8988T (cell line): Measurements from ENCODE around the gene ARHGAP6.

Experiments used
- DNase-seq: peaks from one replicate; pipeline ENCODE4 v3.0.0; 2011

Gene ARHGAP6

GRCh38 chrX:11422525-11422857, 243.2 kb downstream of the ARHGAP6 start:
- no peak for DNase-seq

- DNase-seq, result no peak
These were observed 243.8 kb downstream of the ARHGAP6 start for GRCh38 chrX:11421805-11422524.

DNA sequence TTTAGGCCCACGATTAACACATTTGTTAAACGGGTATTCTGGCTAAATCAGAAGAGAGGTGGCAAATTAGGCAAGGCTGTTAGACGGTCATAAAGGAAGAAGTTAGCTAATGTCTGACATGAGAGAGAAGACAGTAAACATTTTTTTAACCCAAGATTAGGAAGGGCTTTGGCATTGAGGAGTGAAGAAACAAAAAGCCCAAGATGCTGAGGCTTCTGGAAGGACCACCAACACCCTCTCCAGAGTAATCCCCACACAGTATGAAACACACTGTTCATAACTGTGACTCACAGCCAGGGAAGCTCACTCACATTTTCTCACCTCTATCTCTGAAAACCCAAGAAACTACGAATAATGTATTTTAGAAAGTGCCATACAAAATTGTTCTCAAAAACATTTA, 244.9 kb downstream of the ARHGAP6 start:
- DNase-seq, result no peak

DNA sequence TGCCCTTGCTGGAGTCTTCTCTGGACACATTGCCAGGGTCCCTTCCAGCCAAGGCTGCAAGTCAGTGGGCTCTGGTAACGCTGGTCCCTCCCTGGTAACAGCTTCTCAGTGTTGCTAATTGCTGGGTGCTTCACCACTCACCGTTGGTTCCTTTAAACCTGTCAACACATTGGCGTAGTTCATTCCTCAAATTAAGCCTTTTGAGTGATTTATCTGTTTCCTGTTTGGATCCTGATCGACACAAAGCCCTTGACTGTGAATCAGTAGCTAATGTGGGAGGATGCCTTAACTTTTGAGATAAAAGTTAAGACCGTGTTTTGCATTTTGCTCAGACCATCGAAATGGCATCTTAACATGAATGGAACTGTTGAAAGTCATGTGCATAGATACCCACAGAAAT, 246.6 kb downstream of the ARHGAP6 start:
- DNase-seq, result no peak

GRCh38 chrX:11416600-11416999, 249.1 kb downstream of the ARHGAP6 start:
- no peak for DNase-seq

GRCh38 chrX:11414091-11414490, 251.6 kb downstream of the ARHGAP6 start:
- DNase-seq, result no peak

DNA sequence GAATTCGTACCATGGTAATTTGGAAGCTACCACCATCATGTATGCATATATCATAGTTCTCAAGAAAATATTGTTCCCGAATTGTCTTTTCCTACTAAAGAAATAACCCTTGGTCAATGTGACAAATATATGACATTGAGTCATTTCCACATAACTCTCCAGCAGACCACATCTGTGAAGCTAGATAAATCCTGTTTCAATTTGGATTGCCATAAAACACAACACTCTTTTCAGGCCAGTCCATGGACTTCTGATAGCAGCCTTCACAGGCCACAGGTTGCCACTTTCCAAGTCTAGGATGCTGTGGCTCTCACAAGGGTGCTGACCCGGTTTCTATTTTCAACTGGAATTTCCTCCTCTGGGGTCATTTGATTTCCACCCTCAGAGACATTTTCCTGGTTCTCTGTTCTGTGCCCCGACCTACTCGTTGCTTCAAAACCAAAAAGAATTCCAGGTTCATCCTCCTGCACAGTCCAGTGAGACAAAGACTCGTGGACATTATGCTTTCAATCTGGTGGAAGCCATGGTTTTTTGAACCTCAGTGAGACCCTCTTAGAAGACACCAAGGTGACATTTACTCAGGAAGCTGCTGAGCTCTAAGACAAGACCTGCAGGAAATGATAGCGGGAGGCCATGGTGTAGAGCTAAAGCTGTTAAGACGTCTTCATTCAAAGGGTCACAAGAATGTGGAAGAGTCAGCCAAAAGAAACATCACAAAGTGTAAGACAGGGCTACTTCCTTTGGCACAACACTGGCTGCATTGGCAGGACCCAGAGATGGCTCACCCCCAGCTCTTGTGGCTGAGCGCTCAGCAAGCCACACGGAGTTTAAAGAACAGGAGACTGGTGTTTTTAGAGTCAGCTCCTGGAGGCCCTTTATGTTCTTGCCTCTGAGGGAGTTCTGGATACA, 252.8 kb downstream of the ARHGAP6 start:
- no peak for DNase-seq

DNA sequence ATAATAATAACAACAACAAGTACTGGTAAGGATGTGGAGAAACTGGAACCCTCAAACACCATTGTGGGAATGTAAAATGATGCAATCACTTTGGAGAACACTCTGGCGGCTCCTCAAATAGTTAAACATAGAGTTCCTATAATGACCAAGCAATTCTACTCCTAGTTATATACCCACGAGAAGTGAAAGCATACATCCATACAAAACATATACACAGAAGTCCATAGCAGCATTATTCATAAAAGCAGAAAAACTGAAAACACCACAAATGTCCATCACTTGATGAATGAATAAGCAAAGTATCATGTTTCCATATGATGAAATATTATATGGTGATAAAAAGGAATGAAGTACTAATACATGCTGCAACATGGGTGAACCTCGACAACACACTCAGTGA, 255.8 kb downstream of the ARHGAP6 start:
- DNase-seq, result no peak

GRCh38 chrX:11408783-11409182, 256.9 kb downstream of the ARHGAP6 start:
- DNase-seq, result no peak

DNA sequence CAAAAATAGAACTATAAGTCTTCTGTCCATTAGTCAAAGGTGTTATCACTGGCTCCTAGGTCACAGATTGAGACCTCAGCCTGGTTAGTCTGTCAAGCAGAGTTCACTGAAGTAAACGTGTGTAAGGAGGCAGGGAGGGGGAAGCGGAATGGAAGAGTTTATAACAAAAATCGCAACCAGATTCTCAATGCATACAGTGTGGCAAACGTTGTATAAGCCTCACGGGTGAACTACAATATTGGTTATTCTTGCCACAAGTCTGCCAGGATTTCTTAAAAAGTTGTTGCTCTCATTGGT, 257.7 kb downstream of the ARHGAP6 start:
- DNase-seq, result no peak

DNA sequence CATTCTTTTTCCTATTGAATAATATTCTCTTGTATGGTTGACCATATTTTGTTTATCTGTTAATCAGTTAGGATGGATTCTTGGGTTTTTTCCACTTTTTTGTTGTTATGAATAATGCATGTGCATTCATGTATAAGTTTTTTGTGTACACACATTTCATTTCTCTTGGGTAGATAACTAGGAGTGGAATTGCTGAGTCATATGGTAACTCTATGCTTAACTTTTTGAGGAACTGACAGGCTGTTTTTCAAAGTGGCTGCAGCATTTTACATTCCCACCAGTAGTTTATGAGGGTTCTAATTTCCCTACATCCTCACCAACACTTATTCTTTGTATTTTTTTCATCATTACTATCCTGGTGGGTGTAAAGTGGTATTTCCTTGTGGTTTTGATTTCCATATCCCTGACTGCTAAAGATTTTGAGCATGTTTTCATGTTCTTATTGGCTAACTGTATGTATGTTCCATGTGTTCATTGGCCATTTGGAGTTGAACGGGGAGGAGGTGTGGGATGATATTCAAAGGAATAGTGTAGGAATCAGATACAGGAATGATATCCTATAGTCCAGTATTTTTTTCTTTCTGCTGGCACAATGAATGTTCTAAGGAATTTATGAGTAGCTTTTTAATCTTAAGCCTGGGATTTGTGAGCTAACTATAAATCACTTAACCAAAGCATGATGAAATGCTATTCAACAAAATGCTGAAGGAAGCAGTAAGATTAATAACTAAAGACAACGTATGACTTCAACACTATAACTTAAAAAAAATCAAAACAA, 258.2 kb downstream of the ARHGAP6 start:
- DNase-seq, result no peak

DNA sequence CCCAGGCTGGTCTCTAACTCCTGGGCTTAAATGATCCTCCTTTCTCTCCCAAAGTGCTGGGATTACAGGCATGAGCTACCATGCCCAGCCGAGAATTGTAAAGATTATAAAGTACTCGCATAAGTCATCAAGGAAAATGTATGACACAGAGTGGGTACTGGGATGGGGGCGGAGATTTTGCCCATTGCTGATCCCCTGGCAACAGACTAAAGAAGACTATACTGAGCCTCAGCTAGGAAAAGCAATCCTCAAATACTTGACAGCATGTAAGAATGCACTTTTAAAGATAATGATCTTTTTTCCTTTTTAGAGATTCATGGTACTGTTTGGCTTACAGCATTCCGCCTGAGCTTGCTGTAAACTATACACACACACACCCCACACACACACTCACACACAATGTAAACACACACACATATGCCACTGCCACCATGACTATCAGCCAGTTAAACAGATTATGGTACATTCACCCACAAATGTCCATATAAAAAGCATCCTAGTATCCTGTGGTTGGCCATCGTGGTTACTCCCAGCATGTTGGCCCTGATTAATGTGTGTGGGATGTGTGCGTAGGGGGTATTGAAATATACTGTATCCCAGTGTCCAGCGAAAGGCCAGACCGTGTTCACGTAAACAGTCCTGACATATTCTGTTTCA, 259.5 kb downstream of the ARHGAP6 start:
- no peak for DNase-seq

DNA sequence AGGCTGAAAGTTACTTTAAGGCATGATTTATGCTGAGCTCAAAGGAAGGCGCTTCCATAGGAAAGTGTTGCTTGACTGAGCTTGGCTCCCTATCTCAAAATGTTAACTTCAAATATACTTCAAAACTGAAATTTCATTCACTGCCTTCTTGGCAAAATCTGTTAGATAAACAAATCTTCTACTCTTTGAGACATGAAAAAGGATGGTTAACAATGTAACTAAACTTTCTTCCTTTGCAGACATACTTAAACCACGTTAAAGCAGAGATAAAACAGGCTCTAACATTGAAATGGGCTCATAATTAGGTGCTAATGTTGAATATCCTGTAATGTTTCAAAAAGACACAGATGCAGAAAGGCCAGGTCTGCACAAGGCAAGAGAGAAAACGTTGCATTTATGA, 262.1 kb downstream of the ARHGAP6 start:
- no peak for DNase-seq

GRCh38 chrX:11401966-11402365, 263.8 kb downstream of the ARHGAP6 start:
- no peak for DNase-seq

- no peak for DNase-seq
These were observed 266.1 kb downstream of the ARHGAP6 start for GRCh38 chrX:11399489-11400094.

DNA sequence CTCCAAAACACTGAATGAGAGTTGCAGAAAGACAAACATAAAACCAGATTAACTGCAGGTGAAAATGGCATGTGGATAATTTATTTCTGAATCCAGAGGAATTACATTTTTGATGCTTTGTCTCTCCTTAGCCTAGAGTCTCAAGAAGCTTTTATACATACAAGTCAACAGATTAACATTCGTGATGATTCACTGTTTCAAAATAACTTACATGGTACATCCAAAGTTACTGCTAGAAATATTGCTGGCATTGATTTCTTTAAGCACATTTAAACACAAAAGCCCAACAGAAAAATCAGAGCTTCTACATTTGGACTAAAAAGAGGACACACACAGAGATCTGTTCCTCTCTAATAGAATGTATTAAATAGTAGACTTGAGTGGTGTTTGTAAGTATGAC, 266.9 kb downstream of the ARHGAP6 start:
- no peak for DNase-seq

GRCh38 chrX:11398139-11398538, 267.6 kb downstream of the ARHGAP6 start:
- DNase-seq, result no peak

- DNase-seq, result no peak
These were observed 268.0 kb downstream of the ARHGAP6 start for GRCh38 chrX:11397680-11398079.

GRCh38 chrX:11395859-11396258, 269.9 kb downstream of the ARHGAP6 start:
- no peak for DNase-seq

GRCh38 chrX:11393949-11394654, 271.6 kb downstream of the ARHGAP6 start:
- no peak for DNase-seq

DNA sequence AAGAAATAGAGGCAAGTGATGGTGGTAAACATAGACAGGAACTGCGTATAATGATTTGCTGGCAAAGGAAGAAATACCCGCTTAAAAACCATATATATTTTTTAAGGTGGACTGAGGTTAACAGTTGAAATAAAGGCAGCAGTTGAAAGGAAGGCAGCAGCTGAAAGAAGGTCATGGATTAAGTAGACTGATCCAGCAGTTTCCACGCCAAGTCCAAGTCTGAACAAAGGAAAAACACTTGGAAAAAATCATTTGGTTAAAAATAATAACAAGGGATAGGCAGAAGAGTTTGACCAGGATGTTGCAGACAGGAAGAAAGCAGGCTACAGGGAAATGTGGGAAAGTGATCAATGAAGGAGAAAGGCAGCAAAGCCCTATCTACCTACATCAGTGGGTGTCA, 278.9 kb downstream of the ARHGAP6 start:
- DNase-seq, result no peak

DNA sequence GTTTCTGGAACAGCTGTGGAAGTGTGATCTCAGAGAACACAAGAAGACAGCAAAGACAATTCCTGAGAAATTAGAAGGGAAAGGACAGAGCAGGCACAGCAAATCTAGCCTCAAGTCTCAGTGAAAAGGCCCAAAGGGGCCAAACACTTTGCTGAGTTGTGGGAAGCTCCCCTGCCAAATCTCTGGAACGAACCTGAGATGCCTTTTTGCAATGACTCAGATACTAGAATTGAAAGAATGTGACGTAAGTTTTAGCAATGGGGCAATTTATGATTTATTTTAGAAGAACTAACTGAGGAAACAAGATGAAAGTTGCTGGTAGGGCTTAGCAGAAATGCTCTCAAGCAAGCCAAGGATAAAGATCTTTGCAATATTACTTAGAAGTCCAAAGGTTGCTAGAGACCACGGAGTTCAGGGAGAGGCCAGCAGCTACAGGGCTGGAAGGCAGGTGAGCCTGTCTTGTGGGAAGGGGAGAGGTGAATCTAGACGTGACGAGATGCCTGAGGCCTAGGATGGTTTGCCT, 279.7 kb downstream of the ARHGAP6 start:
- DNase-seq, result no peak
